T-helper 17 cell (primary cell): Measurements from ENCODE around the gene WNT9A. TPM values are rescaled to one million over a fixed set of nuclear protein-coding genes. Genes with fewer than 3 reads are reported as not detected.
"Not testable (repeated sequence)": the region's sequence is repeated elsewhere in the genome, so short reads cannot be mapped to it uniquely, and the experiment has no call there.

Source experiments
- ATAC-seq: fragments of 150-1000 bp; cut with Tn5 transposase; 2 replicates; pipeline ENCODE4 v1.10.0; 2021; ENCODE audit warnings: mild to moderate bottlenecking, moderate library complexity
- DNase-seq, 3 donors: peaks; one replicate each; pipeline versions ENCODE4 v3.0.0 to v3.0.0-alpha.2; 2020 to 2021
- H3K9me3 ChIP-seq: one replicate; pipeline ENCODE4 v1.7.0; 2013; ENCODE audit warnings: low read length, mild to moderate bottlenecking; ENCODE audit not compliant: control insufficient read depth, poor library complexity, severe bottlenecking
- H3K27ac Mint-ChIP-seq: one replicate; pipeline ENCODE4 v1.8.0; 2022; ENCODE audit warnings: mild to moderate bottlenecking, moderate library complexity, mixed read lengths
- H3K27me3 Mint-ChIP-seq: one replicate; pipeline ENCODE4 v1.8.0; 2022; ENCODE audit warnings: mixed read lengths
- H3K36me3 Mint-ChIP-seq: one replicate; pipeline ENCODE4 v1.8.0; 2022; ENCODE audit warnings: low read depth, mixed read lengths
- H3K4me1 Mint-ChIP-seq: one replicate; pipeline ENCODE4 v1.8.0; 2022; ENCODE audit warnings: mild to moderate bottlenecking, mixed read lengths
- H3K4me3 Mint-ChIP-seq: one replicate; pipeline ENCODE4 v1.8.0; 2022; ENCODE audit warnings: mild to moderate bottlenecking, moderate library complexity, mixed read lengths
- total RNA-seq, 4 donors: library from RNA in 2 of 4; stranded (reverse) in 2 of 4; gene quantifications; one replicate each; pipeline ENCODE4 v1.2.3 and lab custom pipeline; 2022 to 2026

WNT9A gene, protein sequence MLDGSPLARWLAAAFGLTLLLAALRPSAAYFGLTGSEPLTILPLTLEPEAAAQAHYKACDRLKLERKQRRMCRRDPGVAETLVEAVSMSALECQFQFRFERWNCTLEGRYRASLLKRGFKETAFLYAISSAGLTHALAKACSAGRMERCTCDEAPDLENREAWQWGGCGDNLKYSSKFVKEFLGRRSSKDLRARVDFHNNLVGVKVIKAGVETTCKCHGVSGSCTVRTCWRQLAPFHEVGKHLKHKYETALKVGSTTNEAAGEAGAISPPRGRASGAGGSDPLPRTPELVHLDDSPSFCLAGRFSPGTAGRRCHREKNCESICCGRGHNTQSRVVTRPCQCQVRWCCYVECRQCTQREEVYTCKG
- under 1 TPM; 0.10 to 0.18 TPM for total RNA-seq
- 1.4 to 3.6 reads per million in 2 donors for total RNA-seq (lab: John Stamatoyannopoulos, UW)

DNA sequence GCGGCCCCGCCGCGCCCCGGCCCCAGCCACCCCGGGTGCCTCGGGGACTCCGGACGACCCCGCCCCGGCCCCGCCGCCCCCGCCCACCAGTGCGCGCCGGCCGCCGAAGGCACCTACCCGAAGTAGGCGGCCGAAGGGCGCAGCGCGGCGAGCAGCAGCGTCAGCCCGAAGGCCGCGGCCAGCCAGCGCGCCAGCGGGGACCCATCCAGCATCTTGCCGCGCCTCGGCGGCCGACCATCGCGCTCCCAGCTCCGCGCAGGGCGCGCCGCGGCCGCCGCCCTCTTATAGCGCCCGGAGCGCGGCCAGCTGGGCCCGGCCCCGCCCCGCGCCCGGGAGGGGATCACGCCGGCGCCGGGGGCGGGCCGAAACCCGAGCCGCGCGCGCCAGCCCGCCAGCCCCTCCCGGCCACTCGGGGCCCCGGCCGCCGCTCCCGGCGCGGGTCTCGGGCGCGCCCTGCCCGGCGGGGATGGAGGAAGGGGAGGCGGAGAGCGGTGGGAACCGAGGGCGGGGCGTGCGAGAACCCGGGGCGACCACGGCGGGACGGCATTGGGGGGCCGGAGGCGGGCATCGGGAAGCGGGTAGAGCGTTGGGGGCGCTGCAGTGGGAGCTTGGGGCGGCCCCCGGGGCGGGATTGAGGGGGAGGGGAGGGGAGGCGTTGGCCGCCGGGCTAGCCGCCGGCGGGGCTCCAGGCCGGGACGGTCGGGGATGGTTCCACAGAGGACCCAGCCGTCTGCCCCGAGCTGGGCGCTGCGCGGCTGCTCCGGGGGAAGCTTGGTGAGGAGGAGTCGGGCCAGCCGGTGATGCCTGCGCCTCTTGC is at the start of gene WNT9A:
WNT9A (minus strand) TSS at position 257 of the 817 bp plus-strand sequence; CDS start at position 212, 45 bp downstream.
- Mint-ChIP-seq H3K27me3 (peaks cover 21% of the 10 kb centered on the region), H3K4me3 (peak within 1 kb of the TSS; percentile 87), H3K27ac (no peak within 1 kb of the TSS), H3K4me1 (peaks cover 8% of the 10 kb centered on the region), H3K36me3 (peaks cover 3% of the 10 kb centered on the region)
- peak; percentile 35 for ATAC-seq
- no peaks in the 10 kb centered on the region for H3K9me3 ChIP-seq
- no peak for DNase-seq

DNA sequence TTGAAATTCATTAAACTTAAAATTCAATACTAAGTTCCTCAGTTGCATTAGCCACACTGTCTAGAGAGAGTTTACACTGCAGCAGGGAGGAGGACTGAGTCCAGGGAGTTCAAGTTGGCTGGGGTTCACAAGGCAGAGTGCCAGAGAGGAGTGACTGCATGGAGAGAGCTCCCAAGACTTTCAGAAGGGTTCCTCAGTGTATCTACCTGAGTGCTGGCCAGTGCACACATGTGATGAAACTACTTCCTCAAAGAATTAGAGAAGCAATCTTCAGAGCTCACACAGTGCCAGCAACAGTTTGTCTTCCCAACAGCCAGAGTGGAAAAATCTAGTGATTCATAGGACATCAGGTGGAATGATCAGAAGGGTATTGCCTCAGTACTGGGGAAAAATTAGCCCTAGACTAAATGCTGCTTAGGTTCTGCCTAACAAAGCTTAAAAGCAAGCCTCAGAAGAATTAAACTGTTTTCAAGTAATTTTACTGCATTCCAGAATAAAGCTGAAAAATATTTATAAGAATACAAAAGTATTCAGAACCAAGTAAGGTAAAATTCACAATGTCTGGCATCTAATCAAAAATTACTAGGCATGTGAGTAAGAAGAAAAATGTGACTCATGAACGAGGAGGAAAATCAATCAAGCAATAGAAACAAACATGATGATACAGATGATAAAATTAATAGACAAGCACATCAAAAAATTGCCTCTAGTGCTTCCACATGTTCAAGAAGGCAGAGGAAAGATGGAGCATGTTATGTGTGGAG is 48.6 kb upstream of the WNT9A start:
- Mint-ChIP-seq H3K36me3 (no peaks in the 10 kb centered on the region), H3K27ac (no peak overlapping the region), H3K27me3 (peaks cover 21% of the 10 kb centered on the region), H3K4me1 (no peaks in the 10 kb centered on the region), H3K4me3 (no peak overlapping the region)
- peaks cover 4% of the 10 kb centered on the region for H3K9me3 ChIP-seq
- ATAC-seq (no peak), DNase-seq (no peak)

DNA sequence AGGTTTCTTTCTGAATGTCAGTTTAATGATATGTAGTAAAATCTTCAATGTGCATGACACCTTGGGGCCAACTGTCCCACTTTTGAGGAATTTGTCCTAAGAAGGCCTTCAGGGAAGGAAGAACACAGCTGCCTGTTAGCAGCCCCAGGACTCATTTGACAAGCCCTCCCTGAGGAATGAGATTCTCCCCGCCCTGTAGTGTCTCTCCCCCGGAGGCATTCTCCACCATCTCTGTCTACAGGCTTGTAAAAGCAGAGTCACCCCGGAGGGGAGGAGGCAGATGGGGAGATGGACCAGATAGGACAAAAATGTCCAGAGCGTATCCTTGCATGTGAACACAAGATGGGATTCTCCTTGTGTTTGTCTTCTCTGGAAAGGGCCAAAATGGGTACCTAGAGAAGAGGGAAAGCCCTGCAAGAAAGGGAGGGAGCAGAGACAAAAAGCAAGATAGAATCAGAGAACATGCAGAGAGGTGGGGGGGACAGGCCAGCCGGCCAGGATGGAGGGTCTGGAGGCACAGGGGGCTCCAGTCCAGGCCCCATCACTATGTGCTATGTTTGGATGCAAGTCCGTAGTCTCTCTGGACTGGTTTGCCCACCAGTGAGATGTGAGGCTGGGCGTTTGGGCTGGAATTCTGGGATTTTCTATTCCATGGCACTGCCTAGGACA is 47.0 kb upstream of the WNT9A start:
- DNase-seq (no peak), ATAC-seq (no peak)
- no peak overlapping the region for H3K27ac Mint-ChIP-seq
- peaks cover 4% of the 10 kb centered on the region for H3K9me3 ChIP-seq
- H3K4me1 Mint-ChIP-seq = no peaks in the 10 kb centered on the region
- H3K36me3 Mint-ChIP-seq = no peaks in the 10 kb centered on the region
- H3K27me3 Mint-ChIP-seq = peaks cover 12% of the 10 kb centered on the region
- H3K4me3 Mint-ChIP-seq = no peak overlapping the region

DNA sequence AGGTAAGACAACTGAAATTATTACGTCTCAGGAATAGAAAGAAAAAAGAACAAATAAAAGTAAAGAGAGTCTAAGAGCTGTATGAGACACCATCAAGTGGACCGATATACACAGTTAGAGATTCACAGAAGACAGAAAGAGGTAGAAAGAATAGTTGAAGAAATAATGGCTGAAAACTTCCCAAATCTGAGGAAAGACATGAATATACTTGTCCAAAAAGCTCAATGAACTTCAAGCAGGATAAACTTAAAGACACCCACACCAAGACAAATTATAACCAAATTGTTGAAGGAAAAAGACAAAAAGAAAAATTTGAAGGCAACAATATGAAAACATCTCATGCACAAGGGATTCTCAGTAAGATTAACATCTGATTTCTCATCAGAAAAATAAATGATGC is 39.4 kb upstream of the WNT9A start:
- H3K27me3 Mint-ChIP-seq = peaks cover 11% of the 10 kb centered on the region
- no peaks in the 10 kb centered on the region for H3K4me1 Mint-ChIP-seq
- no peaks in the 10 kb centered on the region for H3K36me3 Mint-ChIP-seq

DNA sequence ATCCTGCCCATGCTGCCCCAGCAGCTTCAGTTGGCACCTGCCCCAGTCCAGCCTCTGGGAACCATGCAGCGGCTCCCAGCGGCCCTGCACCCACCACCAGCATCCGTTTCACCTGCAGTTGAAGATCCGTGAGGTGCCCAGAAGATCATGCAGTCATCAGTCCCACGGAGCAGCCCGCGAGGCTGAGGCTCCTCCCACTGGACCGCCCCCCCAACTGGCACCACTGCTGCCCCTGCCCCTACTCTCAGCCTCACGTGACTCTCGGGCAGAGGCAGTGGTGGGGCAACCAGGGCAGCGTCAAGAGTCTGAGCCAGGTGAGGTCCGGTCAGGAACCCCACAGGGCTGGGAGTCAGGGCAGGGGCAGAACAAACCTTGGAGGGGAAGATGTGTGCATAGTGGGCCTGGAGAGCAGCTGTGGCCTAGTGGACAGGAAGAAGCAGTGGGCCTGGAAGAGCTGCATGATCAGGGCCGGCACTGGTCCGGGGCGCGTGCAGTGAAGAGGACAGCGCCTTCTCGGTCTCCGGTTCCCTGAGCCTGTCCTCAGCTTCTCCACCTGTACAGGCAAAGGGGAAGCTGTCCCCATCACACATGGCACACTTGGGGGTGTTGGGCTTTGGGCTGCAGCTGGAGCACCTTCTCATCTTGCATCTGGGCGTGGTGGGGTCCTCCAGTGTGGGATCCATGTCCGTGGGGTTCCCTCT is 28.0 kb upstream of the WNT9A start:
- H3K4me1 Mint-ChIP-seq, H3K4me3 Mint-ChIP-seq, H3K36me3 Mint-ChIP-seq, DNase-seq, H3K27me3 Mint-ChIP-seq, ATAC-seq, H3K27ac Mint-ChIP-seq, H3K9me3 ChIP-seq: not testable (repeated sequence)

More for the DNA sequence above, 39.4 kb upstream of the WNT9A start:
- Mint-ChIP-seq H3K4me3 (no peak overlapping the region), H3K27ac (no peak overlapping the region)
- H3K9me3 ChIP-seq = peaks cover 2% of the 10 kb centered on the region
- ATAC-seq = no peak
- DNase-seq = no peak

DNA sequence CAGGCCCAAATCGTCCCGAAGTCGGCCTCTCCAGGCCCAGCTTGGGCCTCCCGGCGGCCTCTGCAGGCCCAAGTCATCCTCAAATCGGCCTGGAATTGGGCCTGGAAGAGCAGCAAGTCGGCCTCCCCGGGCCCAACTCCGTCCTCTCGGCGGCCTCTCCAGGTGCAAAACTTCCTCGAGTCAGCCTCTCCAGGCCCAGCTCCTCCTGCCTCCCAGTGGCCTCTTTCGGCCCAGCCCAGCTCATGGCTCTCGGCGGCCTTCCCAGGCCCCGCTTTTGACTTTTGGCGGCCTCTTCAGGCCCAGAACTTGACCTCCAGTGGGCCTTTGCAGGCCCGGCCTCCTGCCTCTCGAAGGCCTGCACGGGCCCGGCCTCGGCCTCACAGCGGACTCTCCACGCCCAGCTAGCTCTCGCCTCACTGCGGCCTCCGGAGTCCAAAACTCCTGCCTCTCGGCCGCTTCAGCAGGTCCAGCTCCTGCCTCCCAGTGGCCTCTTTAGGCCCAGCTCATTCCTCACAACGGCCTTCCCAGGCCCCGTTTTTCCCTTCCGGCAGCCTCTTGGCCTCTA is 26.1 kb upstream of the WNT9A start:
- H3K4me3 Mint-ChIP-seq, H3K36me3 Mint-ChIP-seq, H3K27me3 Mint-ChIP-seq, H3K4me1 Mint-ChIP-seq, ATAC-seq, DNase-seq, H3K9me3 ChIP-seq, H3K27ac Mint-ChIP-seq: not testable (repeated sequence)

DNA sequence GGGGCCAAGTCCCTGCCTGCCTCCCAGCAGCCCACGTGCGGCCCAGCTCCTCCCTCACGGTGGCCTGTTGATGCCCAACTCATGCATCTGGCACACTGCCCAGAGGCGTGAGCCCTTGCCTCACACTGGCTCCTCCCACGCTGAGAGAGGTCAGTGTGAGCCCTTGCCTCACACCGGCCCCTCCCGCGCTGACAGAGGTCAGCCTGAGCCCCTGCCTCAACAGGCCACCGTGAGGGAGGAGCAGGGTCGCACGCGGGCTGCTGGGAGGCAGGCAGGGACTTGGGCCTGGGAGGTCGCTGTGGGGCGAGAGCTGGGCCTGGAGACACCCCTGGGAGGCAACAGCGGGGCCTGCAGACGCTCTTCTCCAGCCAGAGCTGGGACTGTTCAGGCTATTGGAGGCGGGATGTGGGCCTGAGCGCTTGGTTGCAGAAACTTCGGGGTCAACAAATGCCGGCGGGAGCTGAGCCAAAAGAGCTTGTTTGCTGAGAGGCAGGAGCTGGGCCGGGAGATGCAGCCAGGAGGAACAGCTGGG is 25.2 kb upstream of the WNT9A start:
- not testable (repeated sequence) for DNase-seq, H3K4me1 Mint-ChIP-seq, H3K4me3 Mint-ChIP-seq, H3K36me3 Mint-ChIP-seq, H3K27me3 Mint-ChIP-seq, H3K27ac Mint-ChIP-seq, ATAC-seq, H3K9me3 ChIP-seq

DNA sequence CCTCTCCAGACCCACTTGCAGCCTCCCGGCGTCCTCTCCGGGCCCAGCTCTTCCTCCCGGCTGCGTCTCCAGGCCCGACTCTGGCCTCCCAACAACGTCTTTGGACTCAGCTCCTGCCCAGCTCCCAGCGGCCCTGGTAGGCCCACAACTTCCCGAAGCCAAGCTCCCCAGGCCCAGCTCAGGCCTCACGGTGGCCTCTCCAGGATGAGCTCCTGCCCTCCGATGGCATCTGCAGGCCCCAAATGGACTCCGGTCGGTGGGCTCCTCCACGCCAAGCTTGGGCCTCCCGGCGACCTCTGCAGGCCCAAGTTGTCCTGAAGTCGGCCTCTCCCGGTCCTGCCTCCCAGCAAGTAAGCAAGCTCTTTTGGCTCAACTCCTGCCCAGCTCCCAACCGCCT is 24.5 kb upstream of the WNT9A start:
- not testable (repeated sequence) for H3K9me3 ChIP-seq, H3K36me3 Mint-ChIP-seq, H3K27ac Mint-ChIP-seq, ATAC-seq, H3K4me3 Mint-ChIP-seq, H3K27me3 Mint-ChIP-seq, DNase-seq, H3K4me1 Mint-ChIP-seq

DNA sequence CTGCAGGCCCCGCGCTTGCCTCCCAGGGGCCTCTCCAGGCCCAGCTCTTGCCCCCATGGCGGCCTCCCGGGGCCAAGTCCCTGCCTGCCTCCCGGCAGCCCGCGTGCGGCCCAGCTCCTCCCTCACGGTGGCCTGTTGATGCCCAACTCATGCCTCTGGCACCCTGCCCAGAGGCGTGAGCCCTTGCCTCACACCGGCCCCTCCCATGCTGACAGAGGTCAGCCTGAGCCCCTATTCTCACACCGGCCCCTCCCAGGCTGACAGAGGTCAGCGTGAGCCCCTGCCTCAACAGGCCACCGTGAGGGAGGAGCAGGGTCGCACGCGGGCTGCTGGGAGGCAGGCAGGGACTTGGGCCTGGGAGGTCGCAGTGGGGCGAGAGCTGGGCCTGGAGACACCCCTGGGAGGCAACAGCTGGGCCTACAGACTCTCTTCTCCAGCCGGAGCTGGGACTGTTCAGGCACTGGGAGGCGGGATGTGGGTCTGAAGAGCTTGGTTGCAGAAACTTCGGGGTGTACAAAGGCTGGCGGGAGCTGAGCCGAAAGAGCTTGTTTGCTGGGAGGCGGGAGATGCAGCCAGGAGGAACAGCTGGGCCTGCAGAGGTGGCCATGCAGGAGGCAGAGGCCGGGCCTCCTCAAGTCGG is 24.0 kb upstream of the WNT9A start:
- not testable (repeated sequence) for H3K27ac Mint-ChIP-seq, H3K36me3 Mint-ChIP-seq, H3K27me3 Mint-ChIP-seq, H3K9me3 ChIP-seq, H3K4me3 Mint-ChIP-seq, ATAC-seq, DNase-seq, H3K4me1 Mint-ChIP-seq

DNA sequence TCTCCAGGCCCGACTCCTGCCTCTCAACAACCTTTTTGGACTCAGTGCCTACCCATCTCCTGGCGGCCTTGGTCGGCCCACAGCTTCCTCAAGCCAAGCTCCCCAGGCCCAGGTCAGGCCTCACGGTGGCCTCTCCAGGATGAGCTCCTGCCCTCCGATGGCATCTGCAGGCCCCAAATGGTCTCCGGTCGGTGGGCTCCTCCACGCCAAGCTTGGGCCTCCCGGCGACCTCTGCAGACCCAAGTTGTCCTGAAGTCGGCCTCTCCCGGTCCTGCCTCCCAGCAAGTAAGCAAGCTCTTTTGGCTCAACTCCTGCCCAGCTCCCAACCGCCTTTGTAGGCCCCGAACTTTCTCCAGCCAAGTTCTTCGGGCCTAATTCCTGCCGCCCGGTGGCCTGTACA is 23.5 kb upstream of the WNT9A start:
- not testable (repeated sequence) for H3K9me3 ChIP-seq, DNase-seq, H3K27ac Mint-ChIP-seq, H3K4me3 Mint-ChIP-seq, ATAC-seq, H3K4me1 Mint-ChIP-seq, H3K27me3 Mint-ChIP-seq, H3K36me3 Mint-ChIP-seq

DNA sequence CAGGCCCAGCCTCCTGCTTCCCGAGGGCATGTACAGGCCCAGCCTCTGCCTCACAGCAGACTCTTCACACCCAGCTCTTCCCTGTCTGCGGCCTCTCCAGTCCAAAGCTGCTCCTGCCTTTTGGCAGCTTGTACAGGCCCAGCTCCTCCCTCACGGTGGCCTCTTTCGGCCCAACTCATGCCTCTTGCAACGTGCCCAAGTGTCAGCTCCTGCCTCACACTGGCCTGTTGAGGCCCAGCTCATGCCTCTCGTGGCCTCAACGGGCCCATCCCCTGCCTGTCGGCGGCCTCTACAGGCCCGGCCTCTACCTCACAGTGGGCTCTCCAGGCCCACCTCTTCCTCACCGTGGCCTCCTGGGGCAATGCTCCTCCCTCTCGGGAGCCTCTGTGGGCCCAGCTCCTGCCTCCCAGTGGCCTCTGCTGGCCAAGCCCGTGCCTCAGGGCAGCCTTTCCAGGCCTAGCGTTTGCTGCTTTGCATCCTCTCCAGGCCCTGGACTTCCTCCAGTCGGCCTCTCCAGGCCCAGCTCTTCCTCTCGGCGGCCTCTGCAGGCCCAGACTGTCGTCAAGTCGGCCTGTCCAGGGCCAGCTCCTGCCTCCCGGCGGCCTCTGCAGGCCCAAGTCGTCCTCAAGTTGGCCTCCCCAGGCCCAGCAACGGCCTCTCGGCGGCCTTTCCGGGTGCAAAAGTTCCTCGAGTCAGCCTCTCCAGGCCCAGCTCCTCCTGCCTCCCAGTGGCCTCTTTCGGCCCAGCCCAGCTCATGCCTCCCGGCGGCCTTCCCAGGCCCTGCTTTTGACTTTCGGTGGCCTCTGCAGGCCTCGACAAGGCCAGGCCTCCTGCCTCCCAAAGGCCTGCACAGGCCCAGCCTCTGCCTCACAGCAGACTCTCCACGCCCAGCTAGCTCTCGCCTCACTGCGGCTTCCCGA is 22.6 kb upstream of the WNT9A start:
- H3K27ac Mint-ChIP-seq, ATAC-seq, H3K9me3 ChIP-seq, H3K27me3 Mint-ChIP-seq, H3K4me3 Mint-ChIP-seq, H3K4me1 Mint-ChIP-seq, DNase-seq, H3K36me3 Mint-ChIP-seq: not testable (repeated sequence)
